Fibroblast of villous mesenchyme (primary cell): ENCODE data around the gene CYFIP2. TPM values are rescaled to one million over a fixed set of nuclear protein-coding genes. Genes with fewer than 3 reads are reported as not detected.

Experiments
- DNase-seq: peaks from one replicate; pipeline ENCODE4 v3.0.0-alpha.2; 2010; ENCODE audit warnings: low read depth
- H3K4me3 ChIP-seq: 2 replicates; pipeline ENCODE4 v1.5.1; 2011; ENCODE audit warnings: low read depth, mild to moderate bottlenecking, low read length
- CTCF ChIP-seq: IDR thresholded peaks from 2 replicates; pipeline ENCODE4 v1.5.1; 2012; ENCODE audit warnings: low read depth, mild to moderate bottlenecking, low read length; ENCODE audit not compliant: insufficient read depth
- total RNA-seq: library from RNA; depleted of rRNA; stranded (reverse); fragments of >200 nt; gene quantifications from 2 replicates; pipeline ENCODE4 v1.2.3, GENCODE V29; 2012

Gene CYFIP2
- total RNA-seq, 1 donor: 13.4 TPM

DNA sequence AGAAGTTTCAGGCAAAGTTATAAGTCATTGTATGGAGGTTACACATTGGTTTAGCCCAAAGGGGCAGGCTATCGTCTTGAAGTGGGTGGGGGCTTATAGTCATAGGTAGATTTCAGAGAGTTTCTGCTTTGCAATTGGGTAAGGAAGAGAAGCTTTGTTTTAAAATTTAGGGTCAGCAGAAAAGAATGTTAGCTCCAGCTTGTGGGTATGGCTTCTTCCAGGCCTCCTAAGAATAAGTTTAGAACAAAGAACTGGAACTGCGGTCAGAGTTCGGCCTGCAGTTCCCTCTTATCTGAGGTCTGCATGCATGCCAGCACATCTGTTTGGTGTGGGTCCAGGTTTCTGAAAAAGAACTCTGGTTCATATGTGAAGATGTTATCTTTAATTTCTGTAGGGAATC is 96.1 kb downstream of the CYFIP2 start:
- DNase-seq: peak; percentile 50
- TF ChIP-seq CTCF: no peak
- no peak overlapping the region for H3K4me3 ChIP-seq

GRCh38 chr5:157362502-157362901 is 96.6 kb downstream of the CYFIP2 start:
- no peak for TF ChIP-seq CTCF
- no peak overlapping the region for H3K4me3 ChIP-seq

DNA sequence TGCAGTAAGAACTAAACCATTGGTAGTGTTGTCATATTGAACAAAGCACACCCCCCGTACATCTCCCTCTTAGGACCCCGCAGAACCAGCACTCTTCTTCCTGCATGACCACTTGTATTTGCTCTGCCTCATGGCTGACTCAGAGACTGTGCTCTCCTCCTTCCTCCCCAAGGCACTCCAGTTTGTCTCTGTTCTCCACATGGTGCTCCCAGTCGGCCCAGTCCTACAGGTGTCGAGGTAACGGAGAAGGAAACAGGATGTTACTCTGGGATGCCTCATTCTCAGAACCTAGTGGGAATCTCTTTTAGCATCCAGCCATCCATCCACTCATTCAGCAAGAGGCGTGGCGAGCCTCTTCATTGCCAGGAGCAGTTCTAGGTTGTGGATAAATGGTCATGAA is 97.1 kb downstream of the CYFIP2 start:
- no peak overlapping the region for H3K4me3 ChIP-seq
- DNase-seq: no peak
- TF ChIP-seq CTCF: no peak

More at GRCh38 chr5:157362502-157362901, 96.6 kb downstream of the CYFIP2 start:
- DNase-seq: no peak

- DNase-seq: no peak
- TF ChIP-seq CTCF: no peak
- no peak overlapping the region for H3K4me3 ChIP-seq
These were observed 99.8 kb downstream of the CYFIP2 start for GRCh38 chr5:157365732-157366131.

DNA sequence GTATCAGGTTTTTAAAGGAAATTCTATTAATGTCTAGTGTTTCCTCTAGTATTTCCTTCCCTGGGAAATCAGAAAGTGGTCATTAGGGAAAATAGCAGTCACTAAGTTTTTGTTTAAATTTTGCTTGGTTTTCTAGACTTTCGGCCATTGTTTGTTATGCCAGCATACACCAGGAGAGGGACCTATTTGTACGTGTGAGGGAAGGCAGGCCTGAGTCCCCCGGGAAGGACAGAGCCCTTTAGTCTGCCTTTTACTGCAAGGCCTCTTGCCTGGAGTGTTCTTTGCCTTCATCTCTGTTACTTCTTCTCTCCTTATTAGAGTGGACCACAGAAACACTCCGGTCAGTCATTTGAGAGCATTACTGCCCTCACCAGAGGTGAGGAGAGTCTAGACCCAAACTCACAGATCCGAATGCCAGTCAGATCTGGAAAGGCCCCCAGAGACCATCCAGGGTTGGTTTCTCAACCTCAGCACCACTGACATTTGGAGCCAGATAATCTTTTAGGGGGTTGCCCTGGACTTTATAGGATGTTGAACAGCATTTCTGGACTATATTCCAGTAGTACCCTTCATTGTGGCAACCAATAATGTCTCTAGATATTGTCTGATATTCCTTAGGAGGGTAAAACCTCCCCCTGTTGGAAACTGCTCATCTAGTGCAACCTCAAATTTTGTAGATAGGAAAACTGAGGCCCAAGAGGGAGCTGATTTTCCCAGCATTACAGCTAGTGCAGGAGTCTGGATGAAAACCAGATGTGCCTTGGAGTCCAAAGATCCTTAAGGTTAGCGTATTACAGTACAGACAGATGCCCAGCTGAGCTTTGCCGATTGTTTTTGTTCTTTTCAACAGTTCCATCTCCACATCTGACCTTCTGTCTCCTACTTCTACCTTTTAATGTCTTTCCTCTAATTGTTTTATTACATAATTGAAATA is 101.1 kb downstream of the CYFIP2 start:
- TF ChIP-seq CTCF: peak; percentile 88
- no peak overlapping the region for H3K4me3 ChIP-seq
- peak; percentile 86 for DNase-seq

- no peak for TF ChIP-seq CTCF
- no peak for DNase-seq
These were observed 103.6 kb downstream of the CYFIP2 start for GRCh38 chr5:157369507-157369906.

GRCh38 chr5:157370967-157371366 is 105.0 kb downstream of the CYFIP2 start:
- H3K4me3 ChIP-seq: no peak overlapping the region
- peak; percentile 79 for DNase-seq
- no peak for TF ChIP-seq CTCF

More at GRCh38 chr5:157369507-157369906, 103.6 kb downstream of the CYFIP2 start:
- no peak overlapping the region for H3K4me3 ChIP-seq
